HG03575 (cell line): ENCODE measurements around the gene RNU7-1.
A peak's percentile ranks its signal among the peaks of the same experiment; 100 is the strongest.
"Not testable (repeated sequence)": the region's sequence is repeated elsewhere in the genome, so short reads cannot be mapped to it uniquely, and the experiment has no call there.

Experiments
- ATAC-seq: cut with Tn5 transposase; IDR thresholded peaks from one replicate; pipeline ENCODE4 v1.9.1; 2021; ENCODE audit not compliant: unreplicated experiment, insufficient number of reproducible peaks, low FRiP score; ENCODE audit errors: extremely low read depth

The RNU7-1 gene

GRCh38 chr12:6943722-6944380 is at the start of gene RNU7-1, which contains the start of gene C12orf57:
TSS of gene RNU7-1 (plus strand) at chr12:6943816.
TSS of gene C12orf57 (plus strand) at chr12:6944022. CDS start at chr12:6944122, 100 bp downstream.
- peak; percentile 37 for ATAC-seq

- no peak for ATAC-seq
These were observed 49.3 kb upstream of the RNU7-1 start for GRCh38 chr12:6894321-6894720.

GRCh38 chr12:6896846-6897435 is 46.7 kb upstream of the RNU7-1 start:
- no peak for ATAC-seq

- ATAC-seq, result no peak
These were observed 44.2 kb upstream of the RNU7-1 start for GRCh38 chr12:6899427-6899826.

DNA sequence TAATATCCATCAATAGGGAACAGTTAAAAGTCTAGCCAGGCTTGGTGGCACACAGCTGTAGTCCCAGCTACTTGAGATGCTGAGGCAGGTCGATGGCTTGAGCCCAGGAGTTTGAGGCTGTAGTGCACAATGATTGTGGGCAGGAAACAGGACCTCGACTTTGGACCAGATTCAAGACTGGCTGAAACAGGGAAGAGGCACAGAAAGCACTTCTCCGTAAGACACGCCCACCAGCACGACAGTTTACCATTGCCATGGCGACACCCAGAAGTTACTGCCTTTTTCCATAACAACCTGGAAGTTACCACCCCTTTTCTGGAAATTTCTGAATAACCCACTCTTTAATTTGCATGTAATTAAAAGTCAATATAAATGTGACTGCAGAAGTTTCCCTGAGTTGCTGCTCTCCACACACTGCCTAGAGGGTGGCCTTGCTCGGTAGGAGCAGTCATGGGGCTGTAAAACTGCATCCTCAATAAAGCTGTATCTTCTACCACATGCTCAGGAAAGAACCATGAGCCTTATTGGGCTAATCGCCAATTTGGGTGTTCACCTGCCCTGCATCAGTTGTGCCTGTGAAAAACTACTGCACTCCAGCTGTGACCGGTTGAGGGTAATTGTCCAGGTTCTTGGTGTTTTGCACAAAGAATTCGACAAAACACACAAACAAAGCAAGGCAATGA is 43.6 kb upstream of the RNU7-1 start:
- no peak for ATAC-seq

GRCh38 chr12:6902448-6902847 is 41.2 kb upstream of the RNU7-1 start:
- no peak for ATAC-seq

GRCh38 chr12:6903722-6904121 is 39.9 kb upstream of the RNU7-1 start:
- ATAC-seq, result no peak

DNA sequence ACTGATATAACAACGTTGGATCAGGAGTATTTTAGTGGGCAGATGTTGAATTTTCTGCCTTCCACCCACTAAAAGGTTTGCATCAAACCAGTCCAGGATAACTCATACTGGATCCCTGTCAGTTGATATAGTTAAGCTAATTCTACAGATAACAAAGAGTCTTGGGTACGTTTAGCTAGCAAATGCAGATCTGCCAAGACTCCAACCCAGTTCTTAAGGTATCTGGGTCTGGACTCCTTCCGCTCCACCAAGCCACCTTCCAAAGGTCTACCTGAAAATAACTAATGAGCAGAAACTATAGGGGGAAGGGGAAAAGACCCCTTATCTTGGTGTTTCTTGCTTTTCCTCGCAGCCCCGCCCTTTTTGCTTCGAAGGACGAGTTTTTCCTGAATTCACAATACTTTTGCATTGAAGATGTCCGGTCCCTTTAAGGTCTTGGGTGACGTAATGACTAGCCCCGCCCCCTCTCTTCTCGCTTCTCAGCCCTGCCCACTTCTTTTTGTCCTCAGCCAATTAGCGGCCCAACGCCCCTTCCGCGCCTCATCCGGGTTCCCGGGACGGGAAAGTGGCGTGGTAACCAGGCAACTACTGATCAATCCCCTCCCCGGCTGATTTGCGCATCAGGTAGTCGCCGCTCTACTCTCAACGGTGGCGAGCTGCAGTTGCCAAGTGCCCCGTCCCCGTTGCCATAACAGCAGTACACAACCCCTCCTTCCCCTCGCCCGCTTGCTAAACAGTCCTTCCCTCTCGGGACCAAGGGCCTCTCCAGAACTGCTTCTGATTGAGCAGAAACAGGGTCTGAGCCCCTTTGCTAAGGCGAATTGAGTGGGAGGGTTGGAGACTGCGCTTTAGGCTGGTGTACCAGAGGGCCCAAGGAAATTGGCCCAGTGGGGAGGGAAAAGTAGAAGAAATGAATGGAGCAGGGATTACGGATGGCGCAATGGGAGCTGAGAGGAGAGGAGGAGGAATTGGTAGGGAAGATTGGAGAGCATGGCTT is 39.0 kb upstream of the RNU7-1 start, which contains the start of gene LRRC23:
LRRC23 (plus strand) TSS at position 543 of the 997 bp plus-strand sequence. CDS start 812 bp downstream, outside the sequence.
- ATAC-seq, result no peak

DNA sequence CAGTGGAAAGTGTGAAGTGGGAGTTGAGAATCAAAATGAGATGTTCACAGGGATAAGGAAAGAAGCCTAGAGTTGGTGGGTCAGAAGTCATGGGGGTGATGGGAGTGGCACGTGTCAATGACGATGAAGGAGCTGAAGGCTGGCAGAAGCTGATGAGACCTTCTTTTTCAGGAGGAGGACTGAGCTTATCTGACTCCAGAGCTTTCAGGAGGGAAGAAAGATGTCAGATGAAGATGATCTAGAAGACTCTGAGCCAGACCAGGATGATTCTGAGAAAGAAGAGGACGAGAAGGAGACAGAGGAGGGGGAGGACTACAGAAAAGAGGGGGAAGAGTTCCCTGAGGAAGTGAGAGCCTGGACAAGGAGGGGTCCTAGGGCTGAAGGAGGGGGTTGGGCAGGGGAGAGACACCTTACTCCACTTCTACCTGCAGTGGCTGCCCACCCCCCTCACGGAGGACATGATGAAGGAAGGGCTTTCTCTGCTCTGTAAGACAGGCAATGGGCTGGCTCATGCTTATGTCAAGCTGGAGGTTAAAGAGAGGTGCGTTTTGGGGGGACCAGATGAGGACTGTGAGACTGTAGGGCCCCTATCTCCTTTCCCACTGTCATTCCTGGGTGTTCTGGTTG is 38.1 kb upstream of the RNU7-1 start:
- no peak for ATAC-seq

GRCh38 chr12:6908141-6908540 is 35.5 kb upstream of the RNU7-1 start:
- ATAC-seq, result not testable (repeated sequence)

GRCh38 chr12:6909421-6910145 is 34.0 kb upstream of the RNU7-1 start:
- no peak for ATAC-seq

DNA sequence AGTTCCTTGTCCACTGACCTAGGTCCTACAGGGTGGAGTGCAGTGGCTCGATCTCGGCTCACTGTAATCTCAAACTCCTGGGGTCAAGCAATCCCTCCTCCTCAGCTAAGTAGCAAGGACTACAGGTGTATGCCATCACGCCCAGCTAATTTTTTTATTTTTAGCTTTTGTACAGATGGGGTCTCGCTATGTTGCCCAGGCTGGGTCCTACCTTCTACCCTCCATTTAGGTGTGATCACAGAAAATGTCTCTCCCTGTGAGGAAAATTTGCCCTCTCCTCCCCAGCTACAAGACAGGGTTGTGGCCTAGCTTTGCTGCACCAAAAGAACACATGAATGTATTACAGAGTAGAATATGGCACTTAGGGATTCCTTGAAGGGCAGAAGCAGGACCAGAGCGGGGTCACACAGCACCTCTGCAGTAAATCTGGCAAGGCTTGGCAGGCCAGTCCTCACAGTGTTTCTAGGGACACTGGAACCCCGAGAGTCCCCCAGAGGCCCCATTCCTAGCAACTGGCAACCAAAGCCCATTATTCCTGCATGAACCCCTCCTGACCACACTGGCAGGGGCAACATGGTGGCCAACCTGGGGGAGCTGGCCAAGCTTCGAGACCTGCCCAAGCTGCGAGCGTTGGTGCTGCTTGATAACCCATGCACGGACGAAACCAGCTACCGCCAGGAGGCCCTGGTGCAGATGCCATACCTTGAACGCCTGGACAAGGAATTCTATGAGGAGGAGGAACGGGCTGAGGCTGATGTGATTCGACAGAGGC is 31.3 kb upstream of the RNU7-1 start:
- no peak for ATAC-seq

DNA sequence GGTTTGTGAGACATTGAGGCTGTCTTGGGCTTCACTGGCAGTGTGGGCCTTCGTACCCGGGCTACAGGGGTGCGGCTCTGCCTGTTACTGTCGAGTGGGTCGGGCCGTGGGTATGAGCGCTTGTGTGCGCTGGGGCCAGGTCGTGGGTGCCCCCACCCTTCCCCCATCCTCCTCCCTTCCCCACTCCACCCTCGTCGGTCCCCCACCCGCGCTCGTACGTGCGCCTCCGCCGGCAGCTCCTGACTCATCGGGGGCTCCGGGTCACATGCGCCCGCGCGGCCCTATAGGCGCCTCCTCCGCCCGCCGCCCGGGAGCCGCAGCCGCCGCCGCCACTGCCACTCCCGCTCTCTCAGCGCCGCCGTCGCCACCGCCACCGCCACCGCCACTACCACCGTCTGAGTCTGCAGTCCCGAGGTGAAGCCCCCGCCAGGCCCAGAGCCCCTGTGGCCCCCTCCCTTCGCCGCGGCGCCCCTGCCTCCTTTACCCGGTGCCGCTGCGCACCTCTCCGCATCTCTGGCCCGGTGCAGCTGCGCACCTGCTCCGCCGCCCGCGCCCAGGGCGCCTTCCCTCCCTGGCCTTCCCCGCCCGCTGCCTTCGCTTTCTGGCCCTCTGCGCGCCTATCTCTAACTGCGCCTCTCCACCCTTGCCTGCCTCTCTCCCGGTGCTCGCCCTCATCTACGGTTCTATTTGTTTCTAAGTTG is 29.2 kb upstream of the RNU7-1 start, which contains the start of gene ENO2:
ENO2 (plus strand) TSS at position 335 of the 701 bp plus-strand sequence. CDS start 1,253 bp downstream, outside the sequence.
- ATAC-seq, result no peak

GRCh38 chr12:6914947-6915788 is 28.4 kb upstream of the RNU7-1 start:
- no peak for ATAC-seq

DNA sequence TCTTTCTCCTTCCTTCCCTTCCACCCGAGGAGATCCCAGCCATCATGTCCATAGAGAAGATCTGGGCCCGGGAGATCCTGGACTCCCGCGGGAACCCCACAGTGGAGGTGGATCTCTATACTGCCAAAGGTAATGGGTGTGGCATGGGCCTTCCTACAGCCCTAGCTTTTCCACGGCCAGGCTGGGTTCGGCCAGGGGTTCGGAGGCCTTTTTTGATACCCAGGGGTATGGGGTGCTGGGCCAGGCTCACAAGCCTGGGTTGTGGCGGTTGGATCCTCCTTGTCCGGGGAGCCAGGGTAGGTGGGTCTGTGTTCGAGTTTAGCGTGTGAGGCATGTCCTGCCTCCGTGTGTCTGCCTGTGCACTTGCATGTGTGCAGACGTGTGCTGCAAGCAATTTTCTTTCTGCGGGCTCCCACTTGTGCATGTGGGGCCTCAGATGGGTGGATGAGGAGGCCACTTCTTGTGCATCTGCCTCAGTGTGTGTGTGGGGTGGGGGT is 27.8 kb upstream of the RNU7-1 start:
- ATAC-seq, result no peak
